ENCODE data around the gene KTI12.

GRCh38 chr1:52057876-52058415, 24.3 kb upstream of the KTI12 start:
- TF ChIP-seq CTCF (IDR thresholded peaks at IDR 0.05; ENCODE audit: insufficient read depth, low read length, poor library complexity, severe bottlenecking) (no peak), EZH2phosphoT487 (conservative IDR thresholded peaks at IDR 0.05; ENCODE audit: low read length) (no peak)

Data from SU-DHL-6 (cell line).